ENCODE results near the gene NIPAL4. TPM values are rescaled to one million over a fixed set of nuclear protein-coding genes. Genes with fewer than 3 reads are reported as not detected.

Gene NIPAL4
- total and polyA plus RNA-seq, 7 donors: 0.03 to 0.50 (median 0.34) TPM

- no peaks in the 10 kb centered on the region for H3K36me3 ChIP-seq (ENCODE audit: insufficient read depth in 1 of 2, low read depth in 1 of 2)
- no peaks in the 10 kb centered on the region for H3K9me3 ChIP-seq
- H3K27ac ChIP-seq: no peak overlapping the region
- intact Hi-C loops (cut with DNase I): no loop called here
- H3K4me3 ChIP-seq: no peak overlapping the region
- peak in 1 of 4 donors; percentile 34 for ATAC-seq
- H3K27me3 ChIP-seq (ENCODE audit: insufficient read depth in 3 of 3, low read length in 2 of 3): peaks cover 0 to 2% (median 0%) of the 10 kb centered on the region in 3 donors
- no peak for DNase-seq
- peaks cover 10% of the 10 kb centered on the region for H3K4me1 ChIP-seq
- TF ChIP-seq CTCF (IDR thresholded peaks at IDR 0.05): no peak
- 19 to 37% (median 25%) methylated on average over 1 of the region's 1 CpG for WGBS, 3 donors
Measured at GRCh38 chr5:157470631-157471030, 10.6 kb downstream of the NIPAL4 start.

DNA sequence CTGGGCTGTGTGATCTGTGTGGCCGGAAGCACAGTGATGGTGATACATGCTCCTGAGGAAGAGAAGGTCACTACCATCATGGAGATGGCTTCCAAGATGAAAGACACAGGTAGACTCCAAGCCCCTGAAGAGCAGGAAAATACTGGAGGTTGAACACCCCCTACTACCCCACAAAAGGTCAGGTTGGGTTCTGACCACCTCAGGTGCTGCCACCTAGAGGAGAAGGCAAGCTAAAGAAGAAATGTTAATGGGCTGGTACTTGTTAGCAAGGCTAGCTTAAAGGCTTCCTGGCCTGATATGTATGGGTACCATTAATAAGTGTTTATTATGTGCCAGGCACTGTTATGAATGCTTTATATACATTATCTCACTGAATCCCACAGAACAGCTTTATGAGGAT lies 11.7 kb downstream of the NIPAL4 start:
- TF ChIP-seq CTCF (IDR thresholded peaks at IDR 0.05): peak; percentile 42
- ATAC-seq (peak in 2 of 4 donors; percentile 29 to 56), DNase-seq (no peak)
- no peak overlapping the region for H3K4me3 ChIP-seq
- 98 to 100% (median 100%) methylated on average over 1 of the region's 1 CpG for WGBS, 3 donors
- no peaks in the 10 kb centered on the region for H3K9me3 ChIP-seq
- peaks cover 0 to 2% (median 0%) of the 10 kb centered on the region in 3 donors for H3K27me3 ChIP-seq (ENCODE audit: insufficient read depth in 3 of 3, low read length in 2 of 3)
- intact Hi-C loops (cut with DNase I): no loop called here
- H3K36me3 ChIP-seq (ENCODE audit: insufficient read depth in 1 of 2, low read depth in 1 of 2): no peaks in the 10 kb centered on the region
- H3K27ac ChIP-seq: no peak overlapping the region
- peaks cover 10% of the 10 kb centered on the region for H3K4me1 ChIP-seq

DNA sequence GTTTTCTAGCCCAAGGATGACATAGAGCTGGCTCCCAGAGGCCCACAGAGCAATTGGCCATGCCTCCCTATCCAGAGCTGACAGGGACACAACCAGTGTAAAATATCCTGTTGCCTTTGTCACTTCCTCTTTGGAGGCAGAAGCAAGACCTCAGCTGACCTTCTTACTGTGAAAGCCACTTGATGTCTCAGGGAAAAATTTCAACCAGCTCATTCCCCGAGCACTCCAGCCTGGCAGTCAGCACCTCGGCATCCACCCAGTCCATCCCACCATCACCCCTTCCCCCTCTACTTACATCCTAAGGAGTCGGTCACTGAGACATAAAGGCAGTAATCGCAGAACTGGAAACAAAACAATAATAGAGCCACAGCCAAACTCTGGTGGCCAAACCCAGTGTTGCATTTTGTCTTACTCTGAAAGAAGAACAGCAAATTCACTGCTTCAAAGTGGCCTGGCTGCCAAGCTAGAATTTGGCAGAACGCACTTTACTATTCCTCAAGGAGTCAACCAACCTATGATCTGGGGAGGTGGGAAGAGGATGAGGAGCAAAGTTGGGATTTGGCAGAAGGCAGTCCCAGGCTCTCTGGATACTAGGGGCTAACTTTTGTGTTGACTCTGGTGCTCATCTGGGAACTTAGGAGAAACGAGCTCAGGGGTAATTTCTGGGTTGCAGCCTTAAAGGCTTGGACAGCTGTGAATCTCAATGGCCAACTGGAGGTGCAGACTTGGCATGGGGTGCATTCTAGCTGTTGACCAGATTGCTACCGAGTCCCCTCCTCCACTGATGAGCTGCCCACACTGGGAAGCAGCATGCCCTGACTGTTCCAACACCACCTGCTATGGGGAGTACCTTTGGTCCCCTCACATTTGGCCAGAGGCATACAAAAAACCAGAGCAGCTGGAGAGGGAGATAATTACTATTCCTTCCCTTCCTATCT lies 13.6 kb downstream of the NIPAL4 start:
- DNase-seq (no peak), ATAC-seq (peak in 3 of 4 donors; percentile 25 to 52 (median 30))
- Histone ChIP-seq H3K9me3 (no peaks in the 10 kb centered on the region), H3K36me3 (ENCODE audit: insufficient read depth in 1 of 2, low read depth in 1 of 2) (no peaks in the 10 kb centered on the region), H3K4me1 (peaks cover 10% of the 10 kb centered on the region), H3K27me3 (ENCODE audit: insufficient read depth in 3 of 3, low read length in 2 of 3) (peaks cover 0 to 2% (median 0%) of the 10 kb centered on the region in 3 donors), H3K4me3 (no peak overlapping the region), H3K27ac (no peak overlapping the region)
- intact Hi-C loops (cut with DNase I): no loop called here
- TF ChIP-seq CTCF (IDR thresholded peaks at IDR 0.05): no peak
- WGBS, 3 donors: 23 to 44% (median 28%) methylated on average over 7 of the region's 7 CpGs

- WGBS, 3 donors: 96 to 99% (median 96%) methylated on average over 3 of the region's 3 CpGs
Measured at GRCh38 chr5:157475432-157475831, 15.4 kb downstream of the NIPAL4 start.

More at GRCh38 chr5:157475432-157475831, 15.4 kb downstream of the NIPAL4 start:
- TF ChIP-seq CTCF (IDR thresholded peaks at IDR 0.05): no peak
- DNase-seq: no peak
- peaks cover 0 to under 1% of the 10 kb centered on the region in 2 donors for H3K36me3 ChIP-seq (ENCODE audit: insufficient read depth in 1 of 2, low read depth in 1 of 2)
- no peaks in the 10 kb centered on the region for H3K9me3 ChIP-seq
- no peak overlapping the region for H3K4me3 ChIP-seq
- H3K4me1 ChIP-seq: peaks cover 4% of the 10 kb centered on the region
- ATAC-seq: no peak
- no peaks in the 10 kb centered on the region for H3K27me3 ChIP-seq (ENCODE audit: insufficient read depth in 3 of 3, low read length in 2 of 3)
- intact Hi-C loops (cut with DNase I): loop anchor here in 1 of 2 donors (5.0 kb wide), 1 partner anchor 108 kb away; no protein-coding TSS in a partner anchor
- no peak overlapping the region for H3K27ac ChIP-seq

All from psoas muscle (tissue), 8 donors.